T-cell (primary cell): Measurements from ENCODE around the gene TMUB1. TPM values are rescaled to one million over a fixed set of nuclear protein-coding genes. Genes with fewer than 3 reads are reported as not detected.

Experiments
- ATAC-seq, 4 experiments: fragments of 200-7000 bp in 3 of 4; fragments of 150-1000 bp in 1 of 4; cut with Tn5 transposase; replicated peaks in 1 of 4; 1 replicate in 3 of 4; 2 replicates in 1 of 4; pipeline ENCODE4 v1.10.0; 2021; ENCODE audit warnings: moderate library complexity in 3 of 4, mild to moderate bottlenecking in 2 of 4, moderate number of reproducible peaks in 1 of 4
- CTCF ChIA-PET, 2 donors: fragments of 300-600 bp; sonication (Branson Sonifier 250); formaldehyde crosslinking; loops; one replicate each; lab custom pipeline; 2022; ENCODE audit warnings: antibody characterized with exemption in 2 of 2; lab: Charles Lee
- POLR2A ChIA-PET, 2 donors: fragments of 300-600 bp; sonication (Branson Sonifier 250); formaldehyde crosslinking; loops; one replicate each; lab custom pipeline; 2022; ENCODE audit warnings: antibody characterized with exemption in 2 of 2; lab: Charles Lee
- DNase-seq, 35 experiments: peaks; one replicate each; pipeline versions ENCODE4 v3.0.0 to v3.0.0-alpha.2; 2013 to 2023
- H3K27ac ChIP-seq: one replicate; pipeline ENCODE4 v1.5.1; 2013; ENCODE audit warnings: low read length
- H3K27me3 ChIP-seq, 2 experiments: replicated peaks in 1 of 2; 1 replicate in 1 of 2; 2 replicates in 1 of 2; pipeline versions ENCODE4 v1.6.1 to v1.7.0; 2013; ENCODE audit warnings: low read length in 1 of 2, mixed read lengths in 1 of 2; ENCODE audit not compliant: control insufficient read depth in 2 of 2, insufficient read depth in 2 of 2; ENCODE audit errors: extremely low read depth in 1 of 2
- H3K36me3 ChIP-seq, 2 donors: 1 replicate in 1 of 2; 2 replicates in 1 of 2; pipeline versions ENCODE4 v1.6.1 to v1.7.0; 2013; ENCODE audit warnings: low read length in 1 of 2; ENCODE audit not compliant: control insufficient read depth in 2 of 2, insufficient read depth in 1 of 2; ENCODE audit errors: extremely low read depth in 1 of 2
- H3K4me1 ChIP-seq, 2 experiments: 1 replicate in 1 of 2; 2 replicates in 1 of 2; pipeline versions ENCODE4 v1.6.1 to v1.7.0; 2013; ENCODE audit warnings: low read length in 2 of 2, mixed read lengths in 1 of 2; ENCODE audit not compliant: insufficient read depth in 2 of 2, control insufficient read depth in 1 of 2; ENCODE audit errors: extremely low read depth in 1 of 2
- H3K4me3 ChIP-seq, 2 donors: 1 replicate in 1 of 2; 2 replicates in 1 of 2; pipeline versions ENCODE4 v1.5.1 to v1.7.0; 2013; ENCODE audit warnings: mild to moderate bottlenecking in 2 of 2, low read length in 1 of 2, moderate library complexity in 1 of 2; ENCODE audit not compliant: control insufficient read depth in 1 of 2; ENCODE audit errors: extremely low read depth in 1 of 2
- H3K9me3 ChIP-seq: 2 replicates; pipeline ENCODE4 v1.7.0; 2013
- H3K27ac Mint-ChIP-seq, 2 donors: one replicate each; pipeline ENCODE4 v1.8.0; 2020 to 2021; ENCODE audit warnings: mild to moderate bottlenecking in 2 of 2, mixed read lengths in 2 of 2
- H3K27me3 Mint-ChIP-seq, 2 donors: one replicate each; pipeline ENCODE4 v1.8.0; 2021 to 2022; ENCODE audit warnings: mixed read lengths in 2 of 2
- H3K36me3 Mint-ChIP-seq: one replicate; pipeline ENCODE4 v1.8.0; 2021; ENCODE audit warnings: mixed read lengths
- H3K4me1 Mint-ChIP-seq, 3 donors: one replicate each; pipeline ENCODE4 v1.8.0; 2020 to 2022; ENCODE audit warnings: mixed read lengths in 3 of 3, mild to moderate bottlenecking in 1 of 3
- H3K4me3 Mint-ChIP-seq, 3 donors: one replicate each; pipeline ENCODE4 v1.8.0; 2020 to 2022; ENCODE audit warnings: mild to moderate bottlenecking in 3 of 3, mixed read lengths in 3 of 3, moderate library complexity in 3 of 3
- H3K9me3 Mint-ChIP-seq, 3 donors: one replicate each; pipeline ENCODE4 v1.8.0; 2020 to 2022; ENCODE audit warnings: mixed read lengths in 3 of 3
- WGBS: methylation state at CpG from one replicate; pipeline ENCODE4 v1.1.5; 2013; ENCODE audit warnings: missing lambda C conversion rate; ENCODE audit not compliant: insufficient coverage; 5-methylcytosine and 5-hydroxymethylcytosine counted together
- total RNA-seq, 35 experiments: library from RNA in 6 of 35; stranded (reverse) in 6 of 35; fragments of 120-200 nt in 1 of 35; gene quantifications; one replicate each; pipeline versions ENCODE4 v1.2.1 to v1.2.4 and lab custom pipeline; 2013 to 2026

The TMUB1 gene
- total RNA-seq, 5 donors from 2014 or later (not counting 1 experiment from before 2014, with no cell fraction given): 44.0 to 67.0 (median 56.5) TPM

DNA sequence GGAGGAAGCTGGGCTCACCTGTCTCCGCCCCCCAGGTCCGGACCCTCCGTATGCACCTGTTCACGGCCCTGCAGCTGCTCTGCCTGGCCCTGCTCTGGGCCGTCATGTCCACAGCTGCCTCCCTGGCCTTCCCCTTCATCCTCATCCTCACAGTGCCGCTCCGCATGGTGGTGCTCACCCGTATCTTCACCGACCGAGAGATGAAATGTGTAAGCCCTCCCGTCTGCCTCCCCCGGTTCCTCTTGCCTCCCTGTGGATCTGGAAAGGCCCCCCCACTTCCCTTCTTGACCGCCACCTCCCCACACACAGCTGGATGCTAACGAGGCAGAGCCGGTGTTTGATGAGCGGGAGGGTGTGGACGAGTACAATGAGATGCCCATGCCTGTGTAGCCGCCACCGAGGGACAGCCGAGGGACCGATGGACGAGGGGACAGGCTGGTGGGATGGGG, 7.3 kb downstream of the TMUB1 start:
- no peak overlapping the region for H3K4me3 Mint-ChIP-seq
- no peak overlapping the region for H3K27ac ChIP-seq
- no peaks in the 10 kb centered on the region for H3K27me3 ChIP-seq
- CTCF ChIA-PET: no interaction called here
- peaks cover 7 to 25% of the 10 kb centered on the region in 2 experiments for H3K4me1 ChIP-seq
- H3K36me3 Mint-ChIP-seq: peaks cover 17% of the 10 kb centered on the region
- H3K36me3 ChIP-seq: peaks cover 26 to 43% of the 10 kb centered on the region in 2 donors
- no peaks in the 10 kb centered on the region for H3K9me3 Mint-ChIP-seq
- no peaks in the 10 kb centered on the region for H3K9me3 ChIP-seq
- DNase-seq: no peak
- no peaks in the 10 kb centered on the region for H3K27me3 Mint-ChIP-seq
- POLR2A ChIA-PET: no interaction called here
- H3K4me3 ChIP-seq: no peak overlapping the region
- WGBS: 97% methylated on average over 6 of the region's 22 CpGs
- no peak for ATAC-seq
- H3K4me1 Mint-ChIP-seq: peaks cover 11 to 21% (median 14%) of the 10 kb centered on the region in 3 donors
- no peak overlapping the region for H3K27ac Mint-ChIP-seq

DNA sequence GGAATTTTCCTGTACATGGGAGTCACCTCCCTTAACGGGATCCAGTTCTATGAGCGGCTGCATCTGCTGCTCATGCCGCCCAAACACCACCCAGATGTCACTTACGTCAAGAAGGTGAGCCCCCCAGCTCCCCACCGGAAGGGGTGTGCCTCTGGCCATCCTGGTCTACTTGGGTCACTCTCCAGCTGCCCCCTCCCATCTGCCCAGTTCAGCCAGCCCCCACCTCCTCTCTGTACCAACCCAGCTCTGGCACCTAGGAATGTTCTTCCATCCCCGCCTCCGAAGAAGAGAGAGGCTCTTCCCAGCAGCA, 7.7 kb downstream of the TMUB1 start:
- no peak for DNase-seq

DNA sequence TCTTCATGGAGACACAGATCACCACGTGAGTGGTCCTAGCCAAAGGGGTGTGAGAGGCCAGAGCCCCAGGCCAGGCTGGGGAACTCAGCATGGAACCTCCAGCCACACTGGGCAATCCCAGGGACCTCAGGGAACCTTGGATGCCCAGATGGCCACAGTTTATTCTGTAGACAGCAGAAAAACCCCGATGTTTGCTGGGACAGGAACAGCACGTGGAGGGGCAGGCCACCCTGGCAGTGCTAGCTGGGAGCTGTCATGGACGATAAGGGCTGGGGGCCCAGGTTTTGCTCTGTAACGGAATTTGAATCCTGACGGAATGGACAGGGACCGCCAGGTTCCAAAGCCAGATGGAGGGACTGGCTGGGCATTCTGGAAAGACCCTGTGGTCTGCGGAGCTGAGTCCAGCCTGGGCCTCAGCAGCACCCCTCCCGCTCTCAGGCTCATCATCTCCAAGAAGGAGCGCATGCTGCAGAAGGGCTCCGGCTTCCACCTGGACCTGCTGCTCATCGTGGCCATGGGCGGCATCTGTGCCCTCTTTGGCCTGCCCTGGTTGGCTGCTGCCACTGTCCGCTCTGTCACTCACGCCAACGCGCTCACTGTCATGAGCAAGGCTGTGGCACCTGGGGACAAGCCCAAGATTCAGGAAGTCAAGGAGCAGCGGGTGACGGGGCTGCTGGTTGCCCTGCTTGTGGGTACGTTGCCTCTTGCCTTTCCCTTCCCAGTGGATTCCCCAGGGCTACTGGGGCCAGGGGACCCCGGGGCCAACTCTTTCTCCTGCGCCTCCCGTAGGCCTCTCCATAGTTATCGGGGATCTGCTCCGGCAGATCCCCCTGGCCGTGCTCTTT, 8.3 kb downstream of the TMUB1 start:
- Histone ChIP-seq H3K4me1 (peaks cover 7 to 20% of the 10 kb centered on the region in 2 experiments), H3K4me3 (no peak overlapping the region), H3K9me3 (no peaks in the 10 kb centered on the region), H3K27ac (no peak overlapping the region), H3K36me3 (peaks cover 30 to 51% of the 10 kb centered on the region in 2 donors), H3K27me3 (no peaks in the 10 kb centered on the region)
- ChIA-PET CTCF (no interaction called here), POLR2A (no interaction called here)
- DNase-seq: no peak
- H3K27ac Mint-ChIP-seq: no peak overlapping the region
- H3K36me3 Mint-ChIP-seq: peaks cover 22% of the 10 kb centered on the region
- no peak for ATAC-seq
- peaks cover 9 to 18% (median 14%) of the 10 kb centered on the region in 3 donors for H3K4me1 Mint-ChIP-seq
- WGBS: 94% methylated on average over 26 of the region's 26 CpGs
- no peaks in the 10 kb centered on the region for H3K27me3 Mint-ChIP-seq
- H3K4me3 Mint-ChIP-seq: no peak overlapping the region
- H3K9me3 Mint-ChIP-seq: no peaks in the 10 kb centered on the region

More for the DNA sequence above, 7.7 kb downstream of the TMUB1 start:
- peaks cover 26 to 45% of the 10 kb centered on the region in 2 donors for H3K36me3 ChIP-seq
- H3K27ac ChIP-seq: no peak overlapping the region
- Mint-ChIP-seq H3K27me3 (no peaks in the 10 kb centered on the region), H3K4me3 (no peak overlapping the region), H3K9me3 (no peaks in the 10 kb centered on the region), H3K27ac (no peak overlapping the region), H3K4me1 (peaks cover 11 to 18% (median 14%) of the 10 kb centered on the region in 3 donors), H3K36me3 (peaks cover 19% of the 10 kb centered on the region)
- H3K4me3 ChIP-seq: no peak overlapping the region
- peaks cover 7 to 22% of the 10 kb centered on the region in 2 experiments for H3K4me1 ChIP-seq
- POLR2A ChIA-PET: no interaction called here
- ATAC-seq: no peak
- CTCF ChIA-PET: no interaction called here
- 95% methylated on average over 7 of the region's 7 CpGs for WGBS
- H3K9me3 ChIP-seq: no peaks in the 10 kb centered on the region
- no peaks in the 10 kb centered on the region for H3K27me3 ChIP-seq

DNA sequence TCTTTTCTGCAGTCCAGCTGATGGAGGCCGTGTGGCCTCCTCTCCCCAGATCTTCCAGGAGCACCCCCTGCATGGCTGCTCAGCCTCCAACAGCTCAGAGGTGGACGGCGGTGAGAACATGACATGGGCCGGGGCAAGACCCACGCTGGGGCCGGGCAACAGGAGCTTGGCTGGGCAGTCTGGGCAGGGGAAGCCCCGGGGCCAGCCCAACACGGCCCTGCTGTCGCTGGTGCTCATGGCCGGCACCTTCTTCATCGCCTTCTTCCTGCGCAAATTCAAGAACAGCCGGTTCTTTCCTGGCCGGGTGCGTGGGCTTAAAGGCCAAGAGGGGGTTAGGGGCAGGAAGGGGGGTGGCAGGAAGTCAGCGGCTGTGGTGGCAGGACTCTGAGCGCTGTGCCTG, 9.3 kb downstream of the TMUB1 start:
- H3K36me3 ChIP-seq: peaks cover 36 to 62% of the 10 kb centered on the region in 2 donors
- DNase-seq (no peak), ATAC-seq (no peak)
- CTCF ChIA-PET: interaction anchor here in 1 of 2 donors (0.5 to 0.6 kb wide), 2 partner anchors 21 to 655 kb away, joined by 4 to 5 read pairs; no protein-coding TSS in a partner anchor
- H3K27me3 Mint-ChIP-seq: no peaks in the 10 kb centered on the region
- peaks cover 27% of the 10 kb centered on the region for H3K36me3 Mint-ChIP-seq
- WGBS: 64% methylated on average over 10 of the region's 17 CpGs
- H3K9me3 Mint-ChIP-seq: no peaks in the 10 kb centered on the region
- H3K4me3 Mint-ChIP-seq: no peak overlapping the region
- H3K4me1 ChIP-seq: peaks cover 0 to 9% of the 10 kb centered on the region in 2 experiments
- POLR2A ChIA-PET: no interaction called here
- no peak overlapping the region for H3K4me3 ChIP-seq
- H3K9me3 ChIP-seq: no peaks in the 10 kb centered on the region
- no peaks in the 10 kb centered on the region for H3K27me3 ChIP-seq
- H3K27ac Mint-ChIP-seq: no peak overlapping the region
- peaks cover 5 to 8% (median 8%) of the 10 kb centered on the region in 3 donors for H3K4me1 Mint-ChIP-seq
- H3K27ac ChIP-seq: no peak overlapping the region

DNA sequence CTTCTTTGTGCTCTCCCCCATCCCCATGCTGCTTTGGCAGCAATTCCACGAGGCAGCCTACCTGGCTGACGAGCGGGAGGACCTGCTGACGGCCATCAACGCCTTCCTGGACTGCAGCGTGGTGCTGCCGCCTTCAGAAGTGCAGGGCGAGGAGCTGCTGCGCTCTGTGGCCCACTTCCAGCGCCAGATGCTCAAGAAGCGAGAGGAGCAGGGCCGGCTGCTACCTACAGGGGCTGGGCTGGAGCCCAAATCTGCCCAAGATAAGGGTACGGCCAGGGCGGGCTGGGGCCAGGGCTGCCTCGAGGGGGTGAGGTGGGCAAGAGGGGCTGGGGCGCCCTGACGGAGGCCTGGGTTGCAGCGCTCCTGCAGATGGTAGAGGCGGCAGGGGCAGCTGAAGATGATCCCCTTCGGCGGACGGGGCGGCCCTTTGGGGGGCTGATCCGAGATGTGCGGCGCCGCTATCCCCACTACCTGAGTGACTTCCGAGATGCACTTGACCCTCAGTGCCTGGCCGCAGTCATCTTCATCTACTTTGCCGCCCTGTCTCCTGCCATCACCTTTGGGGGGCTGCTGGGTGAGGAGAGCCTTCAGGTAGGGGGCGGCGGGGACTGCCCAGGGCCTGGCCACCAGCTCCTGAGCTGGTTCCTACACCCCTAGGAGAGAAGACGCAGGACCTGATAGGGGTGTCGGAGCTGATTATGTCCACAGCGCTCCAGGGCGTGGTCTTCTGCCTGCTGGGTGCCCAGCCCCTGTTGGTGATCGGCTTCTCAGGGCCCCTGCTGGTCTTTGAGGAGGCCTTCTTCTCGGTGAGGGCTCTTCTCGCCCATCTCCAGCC, 12.0 kb downstream of the TMUB1 start:
- ATAC-seq (no peak), DNase-seq (no peak)
- CTCF ChIA-PET: no interaction called here
- Histone ChIP-seq H3K9me3 (no peaks in the 10 kb centered on the region), H3K4me1 (no peaks in the 10 kb centered on the region), H3K27me3 (no peaks in the 10 kb centered on the region), H3K36me3 (peaks cover 47 to 74% of the 10 kb centered on the region in 2 donors), H3K27ac (no peak overlapping the region), H3K4me3 (no peak overlapping the region)
- no peaks in the 10 kb centered on the region for H3K4me1 Mint-ChIP-seq
- H3K9me3 Mint-ChIP-seq: no peaks in the 10 kb centered on the region
- POLR2A ChIA-PET: no interaction called here
- H3K36me3 Mint-ChIP-seq: peaks cover 40% of the 10 kb centered on the region
- 97% methylated on average over 30 of the region's 39 CpGs for WGBS
- no peak overlapping the region for H3K27ac Mint-ChIP-seq
- H3K27me3 Mint-ChIP-seq: no peaks in the 10 kb centered on the region
- no peak overlapping the region for H3K4me3 Mint-ChIP-seq

DNA sequence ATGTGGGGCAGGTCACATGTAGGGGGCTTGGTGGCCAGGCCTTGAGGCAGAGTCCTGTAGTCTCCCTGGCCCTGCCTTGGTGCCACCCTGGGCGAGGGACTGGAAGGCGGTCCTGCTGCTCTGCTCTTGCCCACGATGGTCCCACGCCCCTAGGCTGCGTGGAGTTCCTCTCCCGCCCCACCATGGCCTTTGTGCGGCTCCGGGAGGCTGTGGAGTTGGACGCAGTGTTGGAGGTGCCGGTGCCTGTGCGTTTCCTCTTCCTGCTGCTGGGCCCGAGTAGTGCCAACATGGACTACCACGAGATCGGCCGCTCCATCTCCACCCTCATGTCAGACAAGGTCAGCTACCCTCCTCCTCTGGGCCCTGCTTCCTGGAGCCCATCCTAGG, 12.7 kb downstream of the TMUB1 start:
- Histone ChIP-seq H3K4me1 (no peaks in the 10 kb centered on the region), H3K9me3 (no peaks in the 10 kb centered on the region), H3K4me3 (no peak overlapping the region), H3K36me3 (peaks cover 43 to 72% of the 10 kb centered on the region in 2 donors), H3K27ac (no peak overlapping the region), H3K27me3 (no peaks in the 10 kb centered on the region)
- ChIA-PET CTCF (no interaction called here), POLR2A (no interaction called here)
- H3K36me3 Mint-ChIP-seq: peaks cover 35% of the 10 kb centered on the region
- no peaks in the 10 kb centered on the region for H3K9me3 Mint-ChIP-seq
- no peaks in the 10 kb centered on the region for H3K27me3 Mint-ChIP-seq
- DNase-seq: no peak
- no peak overlapping the region for H3K27ac Mint-ChIP-seq
- no peak for ATAC-seq
- H3K4me3 Mint-ChIP-seq: no peak overlapping the region
- WGBS: 94% methylated on average over 15 of the region's 15 CpGs
- H3K4me1 Mint-ChIP-seq: no peaks in the 10 kb centered on the region
